GM18867 (cell line): ENCODE data around the gene FAM3A.
A peak's percentile ranks its signal among the peaks of the same experiment; 100 is the strongest.

ENCODE experiments used
- ATAC-seq: cut with Tn5 transposase; IDR thresholded peaks from one replicate; pipeline ENCODE4 v1.9.1; 2021; ENCODE audit warnings: mild to moderate bottlenecking, moderate library complexity; ENCODE audit not compliant: unreplicated experiment

Gene FAM3A

DNA sequence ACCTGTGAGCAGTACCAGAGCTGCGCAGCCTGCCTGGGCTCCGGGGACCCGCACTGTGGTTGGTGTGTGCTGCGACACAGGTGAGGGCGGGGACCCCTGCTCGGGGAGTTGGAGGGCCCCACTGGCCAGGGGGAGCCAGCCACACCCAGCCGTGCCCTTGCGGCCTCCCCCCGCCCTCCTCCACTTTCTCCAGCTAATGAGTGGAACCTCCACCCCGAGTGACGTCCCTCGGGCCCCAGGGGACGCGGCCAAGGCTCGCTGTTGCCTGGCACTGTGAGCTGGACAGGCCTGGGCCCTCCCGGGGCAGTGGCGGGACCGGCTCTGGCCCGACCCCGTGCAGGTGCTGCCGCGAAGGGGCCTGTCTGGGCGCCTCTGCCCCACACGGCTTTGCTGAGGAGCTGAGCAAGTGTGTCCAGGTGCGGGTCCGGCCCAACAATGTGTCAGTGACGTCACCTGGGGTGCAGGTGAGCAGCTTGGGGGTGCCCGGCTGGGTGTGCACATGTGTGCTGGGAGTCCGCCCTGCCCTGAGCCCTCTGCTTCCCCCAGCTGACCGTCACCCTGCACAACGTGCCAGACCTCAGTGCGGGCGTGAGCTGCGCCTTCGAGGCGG, 52.3 kb downstream of the FAM3A start:
- no peak for ATAC-seq

DNA sequence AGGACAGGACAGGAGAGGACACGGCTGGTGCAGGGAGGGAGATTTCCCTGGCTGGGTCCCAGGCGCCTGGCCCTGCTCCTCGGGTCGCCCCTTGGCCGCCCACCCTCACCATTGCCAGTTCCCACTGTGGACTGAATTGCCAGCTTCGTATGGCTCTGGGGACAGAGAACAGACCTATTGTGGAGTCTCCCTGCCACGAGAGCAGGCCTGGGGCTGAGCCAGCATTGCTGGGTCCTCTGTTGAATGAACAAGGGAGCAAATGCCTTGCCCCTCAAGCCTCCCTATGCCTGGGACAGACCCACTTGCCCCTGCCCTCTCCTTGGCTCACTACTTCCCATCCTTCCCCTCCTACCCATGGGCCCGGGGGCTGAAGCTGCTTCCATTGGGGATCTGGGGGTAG, 53.6 kb downstream of the FAM3A start:
- ATAC-seq = no peak

- ATAC-seq = no peak
Observed at GRCh38 chrX:154460326-154460725, 55.7 kb downstream of the FAM3A start.

GRCh38 chrX:154459832-154460231, 56.2 kb downstream of the FAM3A start:
- no peak for ATAC-seq

- ATAC-seq = no peak
Observed at GRCh38 chrX:154458954-154459778, 56.9 kb downstream of the FAM3A start.

DNA sequence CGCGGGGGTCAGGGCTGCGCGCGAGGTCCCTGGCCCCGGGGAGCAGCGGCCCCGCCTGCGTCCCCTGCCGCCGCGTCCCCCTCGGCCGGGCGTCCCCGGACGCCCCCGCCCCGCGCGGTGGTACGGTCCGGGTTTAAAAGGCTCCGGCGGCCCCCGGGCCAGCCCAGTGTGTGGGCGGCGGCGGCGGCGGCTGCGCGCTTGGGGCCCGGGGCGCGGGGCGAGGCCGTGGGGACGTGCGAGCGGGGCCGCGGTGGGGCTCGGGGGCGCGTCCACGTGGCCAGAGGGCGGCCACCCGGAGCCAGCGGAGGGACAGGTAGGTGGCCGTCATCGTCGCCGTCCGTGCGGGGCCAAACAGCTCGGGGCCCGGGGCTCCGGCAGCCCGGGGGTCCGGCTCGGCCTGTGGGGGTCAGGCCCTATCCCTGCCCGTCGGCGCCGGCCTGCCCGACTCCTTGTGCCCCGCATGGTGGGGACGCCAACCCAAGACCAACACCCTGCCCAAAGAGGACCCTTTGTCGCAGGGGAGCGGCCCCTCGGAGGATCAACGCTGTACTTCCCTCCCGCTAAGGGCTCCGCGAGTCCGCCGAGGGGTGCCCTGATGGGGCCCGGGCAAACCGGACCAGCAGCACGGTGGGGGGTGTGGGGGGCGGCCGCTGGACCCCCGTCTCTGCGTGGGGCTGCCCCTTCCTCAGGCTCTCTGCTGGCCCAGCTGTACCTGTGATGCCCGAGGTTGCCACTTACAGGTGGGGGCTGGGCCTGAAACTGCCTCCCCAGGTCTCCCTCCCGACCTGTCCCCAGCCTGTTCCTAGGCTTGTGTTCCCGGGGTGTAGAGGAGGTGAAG, 57.7 kb downstream of the FAM3A start, which contains the start of gene PLXNA3:
TSS of gene PLXNA3 (plus strand) at position 166 of the 838 bp plus-strand sequence. CDS start 1,903 bp downstream, outside the sequence.
- ATAC-seq = peak; percentile 56

DNA sequence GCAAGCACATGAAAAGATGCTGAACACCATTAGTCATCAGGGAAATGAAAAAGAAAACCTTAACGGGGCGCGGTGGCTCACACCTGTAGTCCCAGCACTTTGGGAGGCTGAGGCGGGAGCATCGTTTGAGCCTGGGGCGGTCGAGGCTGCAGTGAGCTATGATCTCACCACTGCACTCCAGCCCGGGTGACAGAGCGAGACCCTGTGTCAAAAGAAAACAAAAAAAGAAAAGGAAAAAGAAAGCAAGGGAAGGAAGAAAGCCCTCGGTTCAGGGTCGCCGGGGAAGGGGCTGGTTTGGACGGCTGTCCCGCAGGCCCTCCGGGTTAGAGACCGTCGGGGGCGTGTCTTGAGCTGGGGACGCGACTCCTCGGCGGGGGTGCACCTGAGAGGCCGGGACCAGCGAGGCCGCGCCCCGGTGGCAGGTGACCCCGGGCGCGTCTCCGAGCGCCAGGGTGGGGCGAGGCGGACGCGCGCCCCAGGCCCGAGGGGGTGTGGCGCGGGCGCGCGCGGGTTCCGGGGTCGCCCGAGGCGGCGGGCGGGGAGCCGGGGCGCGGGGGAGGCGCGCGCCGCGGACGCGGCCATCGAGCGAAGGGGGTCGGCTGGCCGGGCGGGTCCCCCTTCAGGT, 58.4 kb downstream of the FAM3A start:
- ATAC-seq = peak; percentile 60
